LNCaP clone FGC (cell line): ENCODE measurements around the gene KDM4B.

Experiments used
- DNase-seq: peaks from one replicate; pipeline ENCODE4 v3.0.0-alpha.2; 2011; ENCODE audit warnings: low read depth
- H3K4me3 ChIP-seq: 2 replicates; pipeline ENCODE4 v1.5.1; 2011; ENCODE audit warnings: mild to moderate bottlenecking, low read depth, low read length, control low read depth
- CTCF ChIP-seq: IDR thresholded peaks from 2 replicates; pipeline ENCODE4 v1.5.1; 2012; ENCODE audit warnings: mild to moderate bottlenecking; ENCODE audit not compliant: control insufficient read depth, insufficient read depth; ENCODE audit errors: extremely low read depth

Gene KDM4B

GRCh38 chr19:5147074-5147977, 178.4 kb downstream of the KDM4B start:
- no peak for DNase-seq
- H3K4me3 ChIP-seq, result no peak overlapping the region
- no peak for TF ChIP-seq CTCF

DNA sequence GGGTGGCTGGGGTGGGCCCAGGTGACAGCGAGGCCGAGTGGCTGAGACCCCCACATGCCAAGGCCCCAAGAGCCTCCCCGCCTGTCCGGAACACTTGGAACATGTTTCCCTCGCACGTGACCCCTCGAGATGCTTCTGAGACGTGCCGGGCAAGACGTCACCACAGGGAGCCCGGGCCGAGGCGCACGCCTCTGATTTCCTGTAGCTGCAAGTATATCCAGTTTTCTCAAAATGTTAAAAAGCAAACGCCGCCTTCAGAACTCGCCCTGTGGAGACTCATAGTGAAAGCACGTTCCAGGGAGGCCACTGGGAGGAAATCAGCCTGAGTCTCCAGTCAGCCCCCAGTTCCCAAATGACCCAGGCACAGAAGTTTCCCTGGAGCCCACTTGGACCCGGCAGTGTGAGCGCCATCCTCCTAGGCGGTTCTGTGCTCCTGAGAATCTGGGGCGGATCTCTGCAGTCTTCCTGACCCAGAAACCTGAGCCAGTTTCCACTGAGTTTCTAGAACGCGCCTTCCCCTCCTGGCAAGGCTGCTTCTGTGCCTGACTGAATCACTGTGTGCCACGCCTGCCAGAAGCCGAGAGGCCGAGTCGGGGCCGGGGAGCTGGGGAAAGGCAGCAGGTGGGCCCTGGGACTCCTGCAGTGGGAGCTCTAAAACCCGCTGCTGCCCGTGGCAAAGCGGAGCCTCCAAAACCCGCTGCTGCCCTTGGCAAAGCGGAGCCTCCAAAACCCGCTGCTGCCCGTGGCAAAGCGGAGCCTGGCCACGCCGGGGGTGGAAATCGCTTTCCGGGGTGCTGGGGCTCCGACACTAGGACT, 179.3 kb downstream of the KDM4B start:
- DNase-seq, result no peak
- no peak for TF ChIP-seq CTCF
- H3K4me3 ChIP-seq, result no peak overlapping the region

- no peak for TF ChIP-seq CTCF
- H3K4me3 ChIP-seq, result no peak overlapping the region
- no peak for DNase-seq
Observed at GRCh38 chr19:5148794-5149190, 179.9 kb downstream of the KDM4B start.

DNA sequence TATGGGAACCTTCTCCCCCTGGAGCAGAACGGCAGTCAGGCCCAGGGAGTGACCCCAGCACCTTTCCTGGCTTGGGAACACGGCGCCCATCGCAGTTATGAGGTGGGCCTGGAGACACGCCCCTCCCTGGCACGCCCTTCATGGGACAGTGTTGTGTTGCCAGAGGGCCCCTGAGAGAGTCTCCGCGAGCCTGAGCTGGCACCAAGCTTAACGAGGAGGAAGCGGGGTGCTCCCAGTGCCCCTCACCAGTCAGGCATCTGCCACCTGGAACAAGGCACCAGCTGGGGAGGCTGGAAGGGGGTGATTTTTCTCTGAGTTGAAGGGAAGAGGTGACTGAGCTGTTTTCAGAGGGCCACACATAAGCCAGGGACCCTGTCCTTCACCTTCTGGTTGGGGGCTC, 180.6 kb downstream of the KDM4B start:
- no peak for DNase-seq
- TF ChIP-seq CTCF, result no peak
- no peak overlapping the region for H3K4me3 ChIP-seq

DNA sequence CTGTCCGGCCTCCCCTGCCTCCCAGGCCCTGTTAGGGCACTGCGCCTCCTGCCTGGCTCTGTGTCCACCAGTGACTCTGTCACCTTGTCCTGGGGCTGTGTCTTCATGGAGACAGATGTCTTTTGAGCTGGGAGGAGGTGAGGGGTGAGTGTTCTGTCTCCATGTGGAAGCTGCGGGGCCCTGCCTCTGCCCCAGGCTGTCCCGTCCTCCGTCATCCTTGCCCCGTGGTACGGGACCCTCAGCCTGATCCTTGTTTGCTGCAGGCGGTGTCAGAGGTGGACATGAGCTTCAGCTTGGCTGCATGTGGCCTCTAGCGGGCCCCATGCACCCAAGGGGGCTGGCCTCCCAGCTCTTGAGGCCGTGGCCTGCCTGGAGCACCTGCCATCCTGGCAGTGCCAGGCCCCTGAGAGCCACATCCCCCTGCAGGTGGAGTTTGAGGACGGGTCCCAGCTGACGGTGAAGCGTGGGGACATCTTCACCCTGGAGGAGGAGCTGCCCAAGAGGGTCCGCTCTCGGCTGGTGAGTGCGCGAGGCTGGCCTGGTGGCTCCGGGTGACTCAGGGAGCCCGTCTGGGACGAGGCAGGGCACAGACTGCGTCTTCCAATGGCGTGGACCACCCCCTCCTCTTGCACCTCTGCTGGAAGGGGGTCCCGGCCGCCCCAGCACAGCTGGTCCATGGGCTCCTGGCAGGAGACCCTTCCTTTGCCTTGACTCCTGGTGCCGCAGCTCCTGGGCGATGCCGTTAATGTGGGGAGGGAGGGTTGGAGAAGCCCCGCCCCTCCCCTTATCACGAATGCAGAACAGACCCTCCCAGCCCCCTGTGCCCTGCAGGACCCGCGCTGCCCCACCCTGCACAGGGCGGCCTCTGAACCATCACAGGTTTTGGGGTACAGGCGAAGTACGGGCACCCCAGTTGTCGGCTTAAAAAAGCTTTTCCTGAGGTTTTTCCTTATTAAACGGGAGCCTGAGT, 181.3 kb downstream of the KDM4B start:
- no peak for TF ChIP-seq CTCF
- no peak overlapping the region for H3K4me3 ChIP-seq
- no peak for DNase-seq

- no peak overlapping the region for H3K4me3 ChIP-seq
- no peak for TF ChIP-seq CTCF
- DNase-seq, result no peak
Observed at GRCh38 chr19:5150902-5151741, 182.2 kb downstream of the KDM4B start.
